Activated T-helper 1 cell treated with anti-CD3 and anti-CD28 coated beads, Interleukin-12 subunit alpha, Interleukin-12 subunit beta, Interleukin-2, Interleukin-4 antibody, amounts not matched to agents 30 ng/mL and 10 ng/mL and 1 ng/mL, durations not matched to agents 14 hours and 24 hours and 36 hours (primary cell): ENCODE data around the gene ARL3. TPM values are rescaled to one million over a fixed set of nuclear protein-coding genes. Genes with fewer than 3 reads are reported as not detected.
A peak's percentile ranks its signal among the peaks of the same experiment; 100 is the strongest.

ENCODE experiments used
- DNase-seq: peaks from one replicate; pipeline ENCODE4 v3.0.0; 2021; ENCODE audit warnings: low spot score
- H3K27ac Mint-ChIP-seq: one replicate; pipeline ENCODE4 v1.8.0; 2021; ENCODE audit warnings: mild to moderate bottlenecking, mixed read lengths
- H3K27me3 Mint-ChIP-seq: one replicate; pipeline ENCODE4 v1.8.0; 2022; ENCODE audit warnings: mild to moderate bottlenecking, moderate library complexity, mixed read lengths; ENCODE audit not compliant: insufficient read depth
- H3K36me3 Mint-ChIP-seq: one replicate; pipeline ENCODE4 v1.8.0; 2021; ENCODE audit warnings: low read depth, mixed read lengths
- H3K4me1 Mint-ChIP-seq: one replicate; pipeline ENCODE4 v1.8.0; 2021; ENCODE audit warnings: low read depth, mixed read lengths
- H3K4me3 Mint-ChIP-seq: one replicate; pipeline ENCODE4 v1.8.0; 2021; ENCODE audit warnings: mild to moderate bottlenecking, moderate library complexity, mixed read lengths
- H3K9me3 Mint-ChIP-seq: one replicate; pipeline ENCODE4 v1.8.0; 2021; ENCODE audit warnings: mixed read lengths
- intact Hi-C: fragments of 100-400 bp; cut with micrococcal nuclease; formaldehyde crosslinking; loops from one replicate; pipeline ENCODE4 v1.15.1; 2024
- total RNA-seq: library from RNA; stranded (reverse); gene quantifications from 2 replicates; pipeline ENCODE4 v1.2.3, GENCODE V29; 2022

ARL3 gene
- total RNA-seq, 1 donor from 2014 or later, result 6.6 TPM

- H3K9me3 Mint-ChIP-seq, result no peaks in the 10 kb centered on the region
- DNase-seq, result no peak
- intact Hi-C loops, result no loop called here
- peaks cover 47% of the 10 kb centered on the region for H3K4me1 Mint-ChIP-seq
- no peak overlapping the region for H3K4me3 Mint-ChIP-seq
- no peaks in the 10 kb centered on the region for H3K27me3 Mint-ChIP-seq
- peak overlapping the region; percentile 52 for H3K27ac Mint-ChIP-seq
- peaks cover 33% of the 10 kb centered on the region for H3K36me3 Mint-ChIP-seq
Measured at GRCh38 chr10:102657984-102658724, 56.0 kb downstream of the ARL3 start.

GRCh38 chr10:102657451-102657850, 56.7 kb downstream of the ARL3 start:
- H3K9me3 Mint-ChIP-seq, result no peaks in the 10 kb centered on the region
- intact Hi-C loops, result no loop called here
- no peaks in the 10 kb centered on the region for H3K27me3 Mint-ChIP-seq
- DNase-seq, result no peak
- no peak overlapping the region for H3K27ac Mint-ChIP-seq
- peaks cover 37% of the 10 kb centered on the region for H3K36me3 Mint-ChIP-seq
- no peak overlapping the region for H3K4me3 Mint-ChIP-seq
- H3K4me1 Mint-ChIP-seq, result peaks cover 52% of the 10 kb centered on the region

DNA sequence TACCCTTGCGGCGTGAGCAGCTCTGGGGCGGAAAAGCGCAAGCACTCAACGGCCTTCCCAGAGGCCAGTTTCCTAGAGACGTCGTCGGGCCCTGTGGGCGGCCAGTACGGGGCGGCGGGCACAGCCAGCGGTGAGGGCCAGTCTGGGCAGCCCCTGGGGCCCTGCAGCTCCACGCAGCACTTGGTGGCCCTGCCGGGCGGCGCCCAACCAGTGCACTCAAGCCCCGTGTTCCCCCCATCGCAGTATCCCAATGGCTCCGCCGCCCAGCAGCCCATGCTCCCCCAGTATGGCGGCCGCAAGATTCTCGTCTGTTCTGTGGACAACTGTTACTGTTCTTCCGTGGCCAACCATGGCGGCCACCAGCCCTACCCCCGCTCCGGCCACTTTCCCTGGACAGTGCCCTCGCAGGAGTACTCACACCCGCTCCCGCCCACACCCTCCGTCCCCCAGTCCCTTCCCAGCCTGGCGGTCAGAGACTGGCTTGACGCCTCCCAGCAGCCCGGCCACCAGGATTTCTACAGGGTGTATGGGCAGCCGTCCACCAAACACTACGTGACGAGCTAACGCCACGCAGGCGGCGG, 57.3 kb downstream of the ARL3 start:
- H3K36me3 Mint-ChIP-seq, result peaks cover 39% of the 10 kb centered on the region
- H3K27ac Mint-ChIP-seq, result no peak overlapping the region
- intact Hi-C loops, result no loop called here

GRCh38 chr10:102656026-102656425, 58.2 kb downstream of the ARL3 start:
- DNase-seq, result no peak
- intact Hi-C loops, result no loop called here
- H3K4me3 Mint-ChIP-seq, result no peak overlapping the region
- peaks cover 55% of the 10 kb centered on the region for H3K4me1 Mint-ChIP-seq
- no peak overlapping the region for H3K27ac Mint-ChIP-seq
- no peaks in the 10 kb centered on the region for H3K9me3 Mint-ChIP-seq
- peaks cover 39% of the 10 kb centered on the region for H3K36me3 Mint-ChIP-seq
- no peaks in the 10 kb centered on the region for H3K27me3 Mint-ChIP-seq

More for the DNA sequence above, 57.3 kb downstream of the ARL3 start:
- Mint-ChIP-seq H3K9me3 (no peaks in the 10 kb centered on the region), H3K4me1 (peaks cover 55% of the 10 kb centered on the region), H3K27me3 (no peaks in the 10 kb centered on the region), H3K4me3 (no peak overlapping the region)
- no peak for DNase-seq

DNA sequence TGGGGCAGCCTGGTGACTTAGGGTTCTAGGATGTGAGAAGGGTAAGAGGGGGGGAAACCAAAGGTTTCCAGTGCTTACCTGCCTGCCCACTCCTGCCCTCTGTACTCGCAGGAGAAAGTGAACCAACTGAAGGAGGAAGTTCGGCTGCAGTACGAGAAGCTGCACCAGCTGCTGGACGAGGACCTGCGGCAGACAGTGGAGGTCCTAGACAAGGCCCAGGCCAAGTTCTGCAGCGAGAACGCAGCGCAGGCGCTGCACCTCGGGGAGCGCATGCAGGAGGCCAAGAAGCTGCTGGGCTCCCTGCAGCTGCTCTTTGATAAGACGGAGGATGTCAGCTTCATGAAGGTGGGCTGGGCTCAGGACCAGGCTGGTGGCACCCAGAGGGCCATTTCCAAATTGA, 59.2 kb downstream of the ARL3 start:
- H3K9me3 Mint-ChIP-seq, result no peaks in the 10 kb centered on the region
- no peak for DNase-seq
- H3K4me3 Mint-ChIP-seq, result no peak overlapping the region
- no peak overlapping the region for H3K27ac Mint-ChIP-seq
- no peaks in the 10 kb centered on the region for H3K27me3 Mint-ChIP-seq
- peaks cover 53% of the 10 kb centered on the region for H3K4me1 Mint-ChIP-seq
- H3K36me3 Mint-ChIP-seq, result peaks cover 39% of the 10 kb centered on the region
- intact Hi-C loops, result no loop called here

- Mint-ChIP-seq H3K36me3 (peaks cover 37% of the 10 kb centered on the region), H3K4me1 (peaks cover 55% of the 10 kb centered on the region), H3K9me3 (no peaks in the 10 kb centered on the region)
Measured at GRCh38 chr10:102654566-102654965, 59.6 kb downstream of the ARL3 start.

GRCh38 chr10:102653060-102653459, 61.1 kb downstream of the ARL3 start:
- Mint-ChIP-seq H3K4me1 (peaks cover 64% of the 10 kb centered on the region), H3K27ac (peak overlapping the region; percentile 85), H3K9me3 (no peaks in the 10 kb centered on the region), H3K27me3 (no peaks in the 10 kb centered on the region), H3K36me3 (peaks cover 37% of the 10 kb centered on the region), H3K4me3 (peak overlapping the region; percentile 73)
- intact Hi-C loops, result no loop called here
- DNase-seq, result no peak

More at GRCh38 chr10:102654566-102654965, 59.6 kb downstream of the ARL3 start:
- intact Hi-C loops, result no loop called here
- Mint-ChIP-seq H3K27ac (no peak overlapping the region), H3K4me3 (no peak overlapping the region), H3K27me3 (no peaks in the 10 kb centered on the region)
- no peak for DNase-seq

GRCh38 chr10:102652170-102652916, 61.9 kb downstream of the ARL3 start:
- Mint-ChIP-seq H3K4me3 (peak overlapping the region; percentile 73), H3K4me1 (peaks cover 63% of the 10 kb centered on the region), H3K27ac (peak overlapping the region; percentile 85), H3K36me3 (peaks cover 35% of the 10 kb centered on the region), H3K27me3 (no peaks in the 10 kb centered on the region), H3K9me3 (no peaks in the 10 kb centered on the region)
- intact Hi-C loops, result loop anchor here (1.0 kb wide), 1 partner anchor 9 kb away; no protein-coding TSS in a partner anchor
- DNase-seq, result no peak

GRCh38 chr10:102651455-102652169, 62.6 kb downstream of the ARL3 start:
- intact Hi-C loops, result loop anchor here (1.0 kb wide), 1 partner anchor 10 kb away; no protein-coding TSS in a partner anchor
- H3K9me3 Mint-ChIP-seq, result no peaks in the 10 kb centered on the region
- H3K4me1 Mint-ChIP-seq, result peaks cover 67% of the 10 kb centered on the region
- H3K27ac Mint-ChIP-seq, result peak overlapping the region; percentile 85
- no peaks in the 10 kb centered on the region for H3K27me3 Mint-ChIP-seq
- H3K36me3 Mint-ChIP-seq, result peaks cover 36% of the 10 kb centered on the region
- peak overlapping the region; percentile 73 for H3K4me3 Mint-ChIP-seq
- no peak for DNase-seq

DNA sequence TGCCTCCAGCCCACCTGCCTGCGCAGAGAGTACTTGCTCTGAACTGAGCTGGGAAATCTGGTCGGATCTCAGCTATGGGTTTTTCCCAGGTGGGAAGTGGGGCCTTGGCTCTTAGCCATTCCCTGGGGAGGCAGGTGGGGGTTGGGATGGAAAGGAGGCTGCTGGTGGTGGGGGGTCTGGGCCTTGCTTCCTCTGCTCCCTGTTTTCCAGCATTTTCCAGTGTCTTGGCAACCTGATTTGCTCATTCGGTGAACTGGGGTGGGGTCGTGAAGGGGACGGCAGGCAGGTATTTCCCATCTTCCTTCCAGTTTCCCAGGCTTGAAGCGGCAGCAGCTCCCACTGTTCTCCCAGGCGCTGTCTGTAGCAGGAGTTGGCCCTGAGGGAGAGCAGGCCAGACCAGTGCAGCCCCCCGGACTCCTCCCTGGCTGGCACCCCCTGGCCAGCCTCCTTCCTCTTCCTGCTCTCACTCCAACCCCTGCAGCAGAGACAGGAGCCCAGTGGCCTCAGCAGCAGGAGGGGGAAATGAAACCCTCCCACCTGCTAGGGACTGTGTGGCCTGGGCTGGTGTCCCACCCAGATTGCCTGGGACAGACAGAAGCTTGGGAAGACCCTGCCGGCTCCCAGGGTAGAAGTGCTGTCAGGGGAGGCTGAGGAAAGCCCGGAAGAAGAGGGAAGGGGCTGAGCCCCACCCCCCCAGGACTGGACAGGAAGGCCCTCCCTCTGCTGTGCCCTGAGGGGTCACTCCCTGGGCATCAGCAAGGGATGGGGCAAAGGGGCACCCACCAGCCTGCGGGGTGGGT, 63.3 kb downstream of the ARL3 start:
- Mint-ChIP-seq H3K27ac (peak overlapping the region; percentile 76), H3K9me3 (no peaks in the 10 kb centered on the region), H3K4me1 (peaks cover 73% of the 10 kb centered on the region), H3K27me3 (no peaks in the 10 kb centered on the region), H3K36me3 (peaks cover 38% of the 10 kb centered on the region), H3K4me3 (peak overlapping the region; percentile 73)
- intact Hi-C loops, result no loop called here
- no peak for DNase-seq

GRCh38 chr10:102649797-102650654, 64.2 kb downstream of the ARL3 start:
- no peak for DNase-seq
- intact Hi-C loops, result loop anchor here (5.0 kb wide), 1 partner anchor 542 kb away; the partner anchor contains the start of gene NT5C2
- H3K36me3 Mint-ChIP-seq, result peaks cover 39% of the 10 kb centered on the region
- peak overlapping the region; percentile 73 for H3K4me3 Mint-ChIP-seq
- no peaks in the 10 kb centered on the region for H3K27me3 Mint-ChIP-seq
- H3K9me3 Mint-ChIP-seq, result no peaks in the 10 kb centered on the region
- H3K4me1 Mint-ChIP-seq, result peaks cover 73% of the 10 kb centered on the region
- H3K27ac Mint-ChIP-seq, result peak overlapping the region; percentile 44
